H9 (cell line): ENCODE results near the gene FAP. TPM values are rescaled to one million over a fixed set of nuclear protein-coding genes. Genes with fewer than 3 reads are reported as not detected.

ENCODE experiments used
- DNase-seq: peaks from one replicate; pipeline ENCODE4 v3.0.0-alpha.2; 2017
- H2AFZ ChIP-seq: one replicate; pipeline ENCODE4 v1.6.1; 2013; ENCODE audit warnings: mild to moderate bottlenecking, low read length, control low read depth, moderate library complexity
- H2AK5ac ChIP-seq: 2 replicates; pipeline ENCODE4 v1.6.1; 2013; ENCODE audit warnings: low read length, control low read depth, mixed read lengths; ENCODE audit not compliant: insufficient read length
- H2BK120ac ChIP-seq: one replicate; pipeline ENCODE4 v1.6.1; 2013; ENCODE audit warnings: low read depth, mild to moderate bottlenecking, low read length, control low read depth, inconsistent platforms; ENCODE audit not compliant: poor library complexity, severe bottlenecking
- H2BK12ac ChIP-seq: 2 replicates; pipeline ENCODE4 v1.6.1; 2013; ENCODE audit warnings: low read length, control low read depth, mixed read lengths, low read depth; ENCODE audit not compliant: insufficient read length
- H2BK15ac ChIP-seq: 2 replicates; pipeline ENCODE4 v1.6.1; 2013; ENCODE audit warnings: low read depth, low read length, control low read depth
- H2BK20ac ChIP-seq: one replicate; pipeline ENCODE4 v1.6.1; 2013; ENCODE audit warnings: low read depth, mild to moderate bottlenecking, low read length, control low read depth, inconsistent platforms; ENCODE audit not compliant: poor library complexity, severe bottlenecking
- H2BK5ac ChIP-seq: 2 replicates; pipeline ENCODE4 v1.6.1; 2013; ENCODE audit warnings: low read length, control low read depth, mixed read lengths; ENCODE audit not compliant: insufficient read length
- H3K14ac ChIP-seq: 2 replicates; pipeline ENCODE4 v1.6.1; 2013; ENCODE audit warnings: low read length, control low read depth; ENCODE audit not compliant: insufficient read depth
- H3K18ac ChIP-seq: 2 replicates; pipeline ENCODE4 v1.6.1; 2013; ENCODE audit warnings: low read depth, mild to moderate bottlenecking, mixed read lengths, low read length, control low read depth; ENCODE audit not compliant: insufficient read length
- H3K23ac ChIP-seq: 2 replicates; pipeline ENCODE4 v1.6.1; 2013; ENCODE audit warnings: low read length, control low read depth, mixed read lengths, low read depth; ENCODE audit not compliant: insufficient read length
- H3K23me2 ChIP-seq: 2 replicates; pipeline ENCODE4 v1.6.1; 2013; ENCODE audit warnings: low read depth, mild to moderate bottlenecking, mixed read lengths, low read length, control low read depth; ENCODE audit not compliant: insufficient read length, poor library complexity, severe bottlenecking
- H3K27ac ChIP-seq: 2 replicates; pipeline ENCODE4 v1.5.1; 2013; ENCODE audit warnings: low read length, control low read depth, mixed read lengths, low read depth; ENCODE audit not compliant: insufficient read length
- H3K27me3 ChIP-seq: 2 replicates; pipeline ENCODE4 v1.6.1; 2013; ENCODE audit warnings: low read length, control low read depth, inconsistent platforms; ENCODE audit not compliant: insufficient read depth
- H3K4ac ChIP-seq: 2 replicates; pipeline ENCODE4 v1.6.1; 2013; ENCODE audit warnings: low read depth, mild to moderate bottlenecking, control low read depth, inconsistent platforms, low read length, moderate library complexity
- H3K4me1 ChIP-seq: 2 replicates; pipeline ENCODE4 v1.6.1; 2013; ENCODE audit warnings: low read length, control low read depth, inconsistent platforms; ENCODE audit not compliant: insufficient read depth
- H3K4me2 ChIP-seq: 2 replicates; pipeline ENCODE4 v1.6.1; 2013; ENCODE audit warnings: low read length, control low read depth, mixed read lengths; ENCODE audit not compliant: insufficient read length, insufficient read depth
- H3K56ac ChIP-seq: 2 replicates; pipeline ENCODE4 v1.6.1; 2013; ENCODE audit warnings: low read depth, mild to moderate bottlenecking, mixed read lengths, low read length, control low read depth; ENCODE audit not compliant: insufficient read length
- H3K79me1 ChIP-seq: 2 replicates; pipeline ENCODE4 v1.6.1; 2013; ENCODE audit warnings: low read depth, mild to moderate bottlenecking, moderate library complexity, low read length, control low read depth, inconsistent platforms; ENCODE audit not compliant: insufficient read depth, poor library complexity, severe bottlenecking
- H3K79me2 ChIP-seq: 2 replicates; pipeline ENCODE4 v1.6.1; 2013; ENCODE audit warnings: low read length, control low read depth, inconsistent platforms; ENCODE audit not compliant: insufficient read depth
- H3K9ac ChIP-seq: 2 replicates; pipeline ENCODE4 v1.6.1; 2013; ENCODE audit warnings: low read length, control low read depth, mixed read lengths; ENCODE audit not compliant: insufficient read length; ENCODE audit errors: extremely low read depth
- H3K9me3 ChIP-seq: one replicate; pipeline ENCODE4 v1.6.1; 2013; ENCODE audit warnings: low read depth, low read length, inconsistent platforms; ENCODE audit not compliant: control insufficient read depth
- H3T11ph ChIP-seq: one replicate; pipeline ENCODE4 v1.6.1; 2013; ENCODE audit warnings: mild to moderate bottlenecking, low read length, control low read depth, inconsistent platforms
- H4K20me1 ChIP-seq: one replicate; pipeline ENCODE4 v1.6.1; 2013; ENCODE audit not compliant: control insufficient read depth, insufficient read length, insufficient read depth
- H4K5ac ChIP-seq: 2 replicates; pipeline ENCODE4 v1.6.1; 2013; ENCODE audit warnings: low read depth, mild to moderate bottlenecking, mixed read lengths, low read length, control low read depth; ENCODE audit not compliant: insufficient read length
- H4K8ac ChIP-seq: replicated peaks from 2 replicates; pipeline ENCODE4 v1.6.1; 2013; ENCODE audit warnings: low read length, control low read depth, mixed read lengths, low read depth; ENCODE audit not compliant: insufficient read length
- H4K91ac ChIP-seq: 2 replicates; pipeline ENCODE4 v1.6.1; 2013; ENCODE audit warnings: low read depth, mild to moderate bottlenecking, moderate library complexity, mixed read lengths, low read length, control low read depth; ENCODE audit not compliant: insufficient read length
- H3K27ac Mint-ChIP-seq, 3 experiments: 2 replicates in 2 of 3; 3 replicates in 1 of 3; pipeline ENCODE4 v1.8.0; 2020 to 2021; ENCODE audit warnings: mixed read lengths in 3 of 3, mild to moderate bottlenecking in 1 of 3, moderate library complexity in 1 of 3
- H3K27me3 Mint-ChIP-seq: 2 replicates; pipeline ENCODE4 v1.8.0; 2021; ENCODE audit warnings: low read depth, mild to moderate bottlenecking, moderate library complexity, mixed read lengths
- H3K36me3 Mint-ChIP-seq, 3 experiments: 2 replicates in 2 of 3; 3 replicates in 1 of 3; pipeline ENCODE4 v1.8.0; 2020 to 2021; ENCODE audit warnings: low read depth in 3 of 3, mixed read lengths in 3 of 3; ENCODE audit not compliant: insufficient read depth in 1 of 3
- H3K4me1 Mint-ChIP-seq, 2 experiments: 2 replicates each; pipeline ENCODE4 v1.8.0; 2020; ENCODE audit warnings: mixed read lengths in 2 of 2
- H3K4me3 Mint-ChIP-seq, 2 experiments: 2 replicates in 1 of 2; 3 replicates in 1 of 2; pipeline ENCODE4 v1.8.0; 2020 to 2021; ENCODE audit warnings: mild to moderate bottlenecking in 2 of 2, mixed read lengths in 2 of 2, moderate library complexity in 1 of 2
- H3K9me3 Mint-ChIP-seq, 2 experiments: 2 replicates in 1 of 2; 3 replicates in 1 of 2; pipeline ENCODE4 v1.8.0; 2020; ENCODE audit warnings: mild to moderate bottlenecking in 2 of 2, mixed read lengths in 2 of 2, moderate library complexity in 1 of 2
- WGBS: extraction: QIAGEN DNeasy Blood & Tissue Kit; methylation state at CpG from one replicate; pipeline ENCODE4 v1.1.7; 2013; ENCODE audit warnings: missing lambda C conversion rate, low lambda C conversion rate, mixed read lengths; ENCODE audit not compliant: insufficient read length; ENCODE audit errors: extremely low coverage; 5-methylcytosine and 5-hydroxymethylcytosine counted together
- total RNA-seq: library from RNA; stranded (reverse); gene quantifications from 2 replicates; pipeline ENCODE4 v1.2.1, GENCODE V29; 2021
- TF ChIP-seq, protein P1 (sequence below): fragments of 200-600 bp; sonication (generic); conservative IDR thresholded peaks from 3 replicates; pipeline ENCODE4 v1.8.0; 2021; ENCODE audit warnings: antibody characterized with exemption, mild to moderate bottlenecking

Gene FAP
- total RNA-seq, 1 experiment from 2014 or later = not detected

DNA sequence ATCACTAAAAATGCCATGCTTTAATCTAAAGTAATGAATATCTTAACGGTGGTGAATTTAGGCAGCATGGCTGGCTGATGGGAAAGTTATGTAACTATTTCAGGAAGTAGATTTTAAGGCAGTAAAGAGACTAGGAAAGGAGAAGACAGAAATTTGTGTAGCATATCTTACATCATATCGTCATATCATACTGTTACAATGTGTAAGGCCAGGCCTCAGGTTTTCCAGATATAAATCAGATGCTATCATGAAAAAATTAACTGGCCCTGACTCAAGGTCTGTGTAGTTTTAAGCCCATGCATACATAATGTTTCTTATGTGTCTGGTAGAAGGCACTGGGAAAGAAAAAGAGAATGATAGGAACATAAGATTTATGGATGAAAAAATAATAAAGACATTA lies 8.9 kb upstream of the FAP start:
- no peak for DNase-seq

More for the DNA sequence above, 8.9 kb upstream of the FAP start:
- no CpG with 5 or more reads among the region's 2 CpGs for WGBS
- TF ChIP-seq, protein P1, sequence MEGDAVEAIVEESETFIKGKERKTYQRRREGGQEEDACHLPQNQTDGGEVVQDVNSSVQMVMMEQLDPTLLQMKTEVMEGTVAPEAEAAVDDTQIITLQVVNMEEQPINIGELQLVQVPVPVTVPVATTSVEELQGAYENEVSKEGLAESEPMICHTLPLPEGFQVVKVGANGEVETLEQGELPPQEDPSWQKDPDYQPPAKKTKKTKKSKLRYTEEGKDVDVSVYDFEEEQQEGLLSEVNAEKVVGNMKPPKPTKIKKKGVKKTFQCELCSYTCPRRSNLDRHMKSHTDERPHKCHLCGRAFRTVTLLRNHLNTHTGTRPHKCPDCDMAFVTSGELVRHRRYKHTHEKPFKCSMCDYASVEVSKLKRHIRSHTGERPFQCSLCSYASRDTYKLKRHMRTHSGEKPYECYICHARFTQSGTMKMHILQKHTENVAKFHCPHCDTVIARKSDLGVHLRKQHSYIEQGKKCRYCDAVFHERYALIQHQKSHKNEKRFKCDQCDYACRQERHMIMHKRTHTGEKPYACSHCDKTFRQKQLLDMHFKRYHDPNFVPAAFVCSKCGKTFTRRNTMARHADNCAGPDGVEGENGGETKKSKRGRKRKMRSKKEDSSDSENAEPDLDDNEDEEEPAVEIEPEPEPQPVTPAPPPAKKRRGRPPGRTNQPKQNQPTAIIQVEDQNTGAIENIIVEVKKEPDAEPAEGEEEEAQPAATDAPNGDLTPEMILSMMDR = no peak
- H4K91ac ChIP-seq = no peak overlapping the region
- H3K4ac ChIP-seq = no peak overlapping the region
- H3K27ac ChIP-seq = no peak overlapping the region
- Mint-ChIP-seq H3K36me3 (no peaks in the 10 kb centered on the region; a peak in 1 of 7 replicates), H3K27me3 (no peaks in the 10 kb centered on the region), H3K4me3 (no peak overlapping the region), H3K4me1 (peaks cover under 1 to 9% of the 10 kb centered on the region in 2 experiments; a peak in 3 of 4 replicates), H3K9me3 (no peaks in the 10 kb centered on the region; a peak in 1 of 5 replicates), H3K27ac (no peak overlapping the region)
- H4K20me1 ChIP-seq = no peaks in the 10 kb centered on the region
- H3K27me3 ChIP-seq = no peaks in the 10 kb centered on the region
- no peak overlapping the region for H2BK20ac ChIP-seq
- no peaks in the 10 kb centered on the region for H3K23me2 ChIP-seq
- no peak overlapping the region for H4K8ac ChIP-seq
- no peak overlapping the region for H3K23ac ChIP-seq
- H2BK120ac ChIP-seq = no peak overlapping the region
- no peak overlapping the region for H2BK5ac ChIP-seq
- no peak overlapping the region for H3K56ac ChIP-seq
- no peaks in the 10 kb centered on the region for H3K79me1 ChIP-seq
- no peak overlapping the region for H2BK15ac ChIP-seq
- no peak overlapping the region for H2AFZ ChIP-seq
- no peak overlapping the region for H3K14ac ChIP-seq
- H3K4me1 ChIP-seq = no peaks in the 10 kb centered on the region
- no peak overlapping the region for H3K4me2 ChIP-seq
- no peaks in the 10 kb centered on the region for H3K79me2 ChIP-seq
- no peak overlapping the region for H4K5ac ChIP-seq
- no peaks in the 10 kb centered on the region for H3K9me3 ChIP-seq
- no peak overlapping the region for H2BK12ac ChIP-seq
- H3T11ph ChIP-seq = no peak overlapping the region
- no peak overlapping the region for H3K18ac ChIP-seq
- H3K9ac ChIP-seq = no peak overlapping the region
- H2AK5ac ChIP-seq = no peak overlapping the region
